Measurements from ENCODE around the gene CCDC157. TPM values are rescaled to one million over a fixed set of nuclear protein-coding genes. Genes with fewer than 3 reads are reported as not detected.

Gene CCDC157
- total RNA-seq, 6 experiments from 2014 or later = 0.54 to 2.9 (median 0.86) TPM

DNA sequence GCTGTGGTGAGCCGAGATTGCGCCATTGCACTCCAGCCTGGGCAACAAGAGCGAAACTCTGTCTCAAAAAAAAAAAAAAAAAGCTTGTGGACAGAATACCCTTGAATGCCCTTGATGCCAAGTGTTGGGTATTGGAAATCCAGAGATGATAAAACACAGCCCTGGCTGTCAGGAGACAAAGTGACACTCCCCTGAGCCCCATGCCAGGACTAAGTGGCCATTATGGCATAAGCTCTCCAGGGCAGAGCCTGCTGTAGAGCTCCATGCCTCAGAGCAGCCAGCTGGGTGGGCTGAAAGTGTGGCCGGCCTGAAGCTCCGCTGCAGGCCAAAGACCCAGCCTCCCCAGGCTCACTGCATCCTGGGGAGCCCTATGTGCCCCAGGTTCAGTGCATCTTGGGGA is 25.5 kb downstream of the CCDC157 start:
- DNase-seq = no peak
- Histone ChIP-seq H3K4me3 (no peak overlapping the region), H3K9me3 (no peaks in the 10 kb centered on the region), H3K36me3 (no peaks in the 10 kb centered on the region), H3K27ac (no peak overlapping the region), H3K4me1 (peaks cover 0 to 5% (median under 1%) of the 10 kb centered on the region in 4 donors), H3K27me3 (no peaks in the 10 kb centered on the region)
- TF ChIP-seq POLR2A (IDR thresholded peaks at IDR 0.05) (no peak), CTCF (IDR thresholded peaks at IDR 0.05) (no peak)
- intact Hi-C loops (cut with DNase I) = loop anchor here (5.0 to 10.0 kb wide), 3 partner anchors 115 to 278 kb away; partner anchors contain the start of gene OSM (in 2 of the 2)
- WGBS (ENCODE audit: insufficient coverage, low coverage, low lambda C conversion rate, missing lambda C conversion rate) = 93% methylated on average over 3 of the region's 5 CpGs
- ATAC-seq = no peak

DNA sequence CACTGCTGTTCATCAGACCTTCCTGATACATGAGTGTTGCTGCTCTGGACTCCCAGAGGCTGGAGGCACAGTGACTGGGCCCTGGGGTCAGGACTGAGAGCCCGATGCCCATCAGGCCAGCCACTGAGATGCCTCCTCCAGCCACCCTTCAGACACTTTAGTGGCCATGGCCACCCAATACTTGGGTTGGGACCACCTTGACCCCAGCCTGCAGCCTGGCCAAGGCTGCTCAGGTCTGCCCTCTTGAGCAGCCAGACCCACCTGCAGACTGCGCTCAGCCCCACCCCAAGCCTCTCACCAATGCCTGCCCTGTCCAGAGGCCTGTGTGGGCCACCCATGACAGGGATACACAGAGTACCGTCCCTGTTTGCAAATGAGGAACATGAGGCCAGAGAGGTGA is 26.3 kb downstream of the CCDC157 start:
- intact Hi-C loops (cut with DNase I) = loop anchor here (5.0 to 10.0 kb wide), 3 partner anchors 116 to 278 kb away; partner anchors contain the start of gene OSM (in 2 of the 2)
- Histone ChIP-seq H3K27me3 (no peaks in the 10 kb centered on the region), H3K4me3 (no peak overlapping the region), H3K36me3 (no peaks in the 10 kb centered on the region), H3K4me1 (peaks cover 0 to 5% (median 2%) of the 10 kb centered on the region in 4 donors), H3K9me3 (no peaks in the 10 kb centered on the region), H3K27ac (no peak overlapping the region)
- TF ChIP-seq POLR2A (IDR thresholded peaks at IDR 0.05) (no peak), CTCF (IDR thresholded peaks at IDR 0.05) (no peak)
- ATAC-seq (no peak), DNase-seq (no peak)
- WGBS (ENCODE audit: insufficient coverage, low coverage, low lambda C conversion rate, missing lambda C conversion rate) = no CpG with 5 or more reads among the region's 3 CpGs

DNA sequence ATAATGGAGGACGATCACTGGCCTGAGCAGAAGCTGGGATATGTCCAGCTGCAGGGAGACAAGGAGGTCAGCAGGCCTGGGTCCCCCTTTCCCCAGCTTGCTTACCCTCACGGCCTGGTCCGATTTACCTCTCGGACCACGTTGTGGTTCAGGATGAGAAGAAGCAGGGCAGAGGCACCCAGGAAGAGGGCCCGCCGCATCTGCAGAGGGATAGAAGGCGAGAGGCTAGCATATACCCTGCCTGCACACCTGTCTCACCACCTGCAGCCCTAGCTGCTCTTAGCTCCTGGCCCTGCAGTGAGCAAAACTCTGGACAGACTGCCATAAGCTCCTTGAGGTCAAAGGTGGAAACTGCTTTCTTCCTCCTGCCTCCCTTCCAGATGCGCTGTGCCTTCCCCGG is 29.1 kb downstream of the CCDC157 start:
- Histone ChIP-seq H3K27ac (no peak overlapping the region), H3K4me1 (peaks cover 0 to 5% (median 2%) of the 10 kb centered on the region in 4 donors), H3K4me3 (no peak overlapping the region), H3K36me3 (no peaks in the 10 kb centered on the region), H3K9me3 (no peaks in the 10 kb centered on the region), H3K27me3 (no peaks in the 10 kb centered on the region)
- WGBS (ENCODE audit: insufficient coverage, low coverage, low lambda C conversion rate, missing lambda C conversion rate) = 100% methylated on average over 2 of the region's 10 CpGs
- intact Hi-C loops (cut with DNase I) = loop anchor here (10.0 kb wide), 2 partner anchors 121 to 281 kb away; partner anchors contain the start of gene OSM (in 1 of the 2)
- DNase-seq (no peak), ATAC-seq (no peak)
- TF ChIP-seq CTCF (IDR thresholded peaks at IDR 0.05) (no peak), POLR2A (IDR thresholded peaks at IDR 0.05) (no peak)

- no peak for DNase-seq
- WGBS (ENCODE audit: insufficient coverage, low coverage, low lambda C conversion rate, missing lambda C conversion rate) = 48% methylated on average over 6 of the region's 10 CpGs
- no peaks in the 10 kb centered on the region for H3K9me3 ChIP-seq
- peaks cover 0 to 9% (median 3%) of the 10 kb centered on the region in 4 donors for H3K4me1 ChIP-seq
- peak in 1 of 4 donors; percentile 4 for ATAC-seq
- TF ChIP-seq POLR2A (IDR thresholded peaks at IDR 0.05) (no peak), CTCF (IDR thresholded peaks at IDR 0.05) (no peak)
- no peaks in the 10 kb centered on the region for H3K36me3 ChIP-seq
- peak overlapping the region; percentile 56 to 68 (median 57) for H3K4me3 ChIP-seq
- H3K27ac ChIP-seq = no peak overlapping the region
- intact Hi-C loops (cut with DNase I) = loop anchor here (10.0 kb wide), 2 partner anchors 122 to 282 kb away; partner anchors contain the start of gene OSM (in 1 of the 2)
- no peaks in the 10 kb centered on the region for H3K27me3 ChIP-seq
Observed at GRCh38 chr22:30386608-30386959, 29.8 kb downstream of the CCDC157 start.

Measured in right lobe of liver (tissue), 6 donors.